HG03097 (cell line): ENCODE results near the gene FARP2.
A peak's percentile ranks its signal among the peaks of the same experiment; 100 is the strongest.

Experiments
- ATAC-seq: cut with Tn5 transposase; IDR thresholded peaks from one replicate; pipeline ENCODE4 v1.9.1; 2021; ENCODE audit not compliant: unreplicated experiment, low FRiP score

The FARP2 gene

GRCh38 chr2:241321886-241322285 is 34.2 kb upstream of the FARP2 start:
- ATAC-seq, result no peak

GRCh38 chr2:241323778-241324177 is 32.3 kb upstream of the FARP2 start:
- no peak for ATAC-seq

- ATAC-seq, result no peak
These were observed 31.3 kb upstream of the FARP2 start for GRCh38 chr2:241324775-241325174.

GRCh38 chr2:241325257-241325656 is 30.8 kb upstream of the FARP2 start:
- ATAC-seq, result no peak

GRCh38 chr2:241329669-241330615 is 26.1 kb upstream of the FARP2 start:
- ATAC-seq, result no peak

- ATAC-seq, result no peak
These were observed 25.5 kb upstream of the FARP2 start for GRCh38 chr2:241330616-241330981.

GRCh38 chr2:241334813-241335212 is 21.3 kb upstream of the FARP2 start:
- no peak for ATAC-seq

- ATAC-seq, result no peak
These were observed 16.1 kb upstream of the FARP2 start for GRCh38 chr2:241339839-241340630.

GRCh38 chr2:241340631-241341163 is 15.4 kb upstream of the FARP2 start:
- ATAC-seq, result no peak

- ATAC-seq, result no peak
These were observed 11.0 kb upstream of the FARP2 start for GRCh38 chr2:241344925-241345651.

- no peak for ATAC-seq
These were observed 6.1 kb upstream of the FARP2 start for GRCh38 chr2:241349941-241350340.

GRCh38 chr2:241350530-241350877 is 5.6 kb upstream of the FARP2 start:
- no peak for ATAC-seq

- no peak for ATAC-seq
These were observed 5.0 kb upstream of the FARP2 start for GRCh38 chr2:241350878-241351639.

- ATAC-seq, result no peak
These were observed 4.4 kb upstream of the FARP2 start for GRCh38 chr2:241351640-241352031.

GRCh38 chr2:241352227-241352626 is 3.9 kb upstream of the FARP2 start:
- no peak for ATAC-seq

GRCh38 chr2:241354668-241355658 is 1.1 kb upstream of the FARP2 start:
- no peak for ATAC-seq

GRCh38 chr2:241356871-241357260 is 781 bp downstream of the FARP2 start:
- ATAC-seq, result no peak

- no peak for ATAC-seq
These were observed 1.4 kb downstream of the FARP2 start for GRCh38 chr2:241357531-241357930.

- ATAC-seq, result peak; percentile 23
These were observed 2.4 kb downstream of the FARP2 start for GRCh38 chr2:241358470-241358869.
